Measurements from ENCODE around the gene LBHD2. TPM values are rescaled to one million over a fixed set of nuclear protein-coding genes. Genes with fewer than 3 reads are reported as not detected.

Gene LBHD2
- total and polyA plus RNA-seq, 2 of the 8 experiments (the other 6 are each of a cell fraction or from before 2014, with no cell fraction given) = not detected

DNA sequence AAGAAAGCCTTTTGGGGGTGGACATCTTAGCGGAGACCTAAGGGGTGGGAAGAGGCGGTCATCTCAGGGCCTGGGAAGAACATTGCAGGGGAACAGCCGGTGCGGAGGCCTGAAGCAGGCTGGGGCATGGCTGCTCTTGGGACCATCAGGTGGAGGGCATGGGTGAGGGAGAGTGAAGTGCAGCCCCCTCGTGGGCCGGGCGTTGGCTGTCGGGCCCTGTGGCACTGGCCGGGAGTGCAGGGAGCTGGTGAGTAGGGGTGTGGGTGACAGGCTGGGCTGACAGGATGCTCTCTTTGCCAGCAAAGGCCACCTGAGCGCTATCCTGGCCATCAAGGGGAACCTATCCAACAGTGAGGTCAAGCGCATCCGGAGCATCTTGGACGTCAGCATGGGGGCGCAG, 50.9 kb downstream of the LBHD2 start:
- Histone ChIP-seq H3K4ac (replicated peaks; ENCODE audit: insufficient read length, low read depth, low read length) (no peak overlapping the region), H3K79me2 (ENCODE audit: control insufficient read depth in 1 of 2, insufficient read depth in 2 of 2, low read length in 2 of 2) (no peaks in the 10 kb centered on the region), H2BK15ac (ENCODE audit: low read length) (no peak overlapping the region), H3K14ac (ENCODE audit: insufficient read length) (no peak overlapping the region), H4K8ac (ENCODE audit: extremely low read depth, insufficient read depth, low read length) (no peak overlapping the region), H3K18ac (ENCODE audit: extremely low read depth, low read length) (no peak overlapping the region), H4K5ac (ENCODE audit: insufficient read length, low read depth, low read length) (no peak overlapping the region), H2BK20ac (ENCODE audit: low read length) (no peak overlapping the region), H3K36me3 (ENCODE audit: control insufficient read depth in 2 of 4, insufficient read depth in 4 of 4, low read length in 3 of 4) (peaks cover 3 to 14% (median 7%) of the 10 kb centered on the region in 4 experiments; a peak in 6 of 8 replicates), H3K27ac (ENCODE audit: low read depth, low read length) (no peak overlapping the region), H3K27me3 (replicated peaks in 1 of 4; ENCODE audit: control insufficient read depth in 3 of 4, extremely low read depth in 1 of 4, insufficient read depth in 3 of 4, low read length in 3 of 4) (peaks cover 0 to 20% (median 10%) of the 10 kb centered on the region in 4 experiments; a peak in 5 of 7 replicates), H2BK120ac (replicated peaks; ENCODE audit: low read depth, low read length) (no peak overlapping the region), H2AFZ (ENCODE audit: low read length) (no peak overlapping the region), H3K56ac (replicated peaks; ENCODE audit: insufficient read length, low read depth, low read length) (no peak overlapping the region), H3K23me2 (ENCODE audit: low read depth, low read length) (peaks cover 13% of the 10 kb centered on the region; the same call in 1 of the 2 replicates), H2AK5ac (ENCODE audit: low read depth, low read length) (no peak overlapping the region), H3K9me3 (ENCODE audit: insufficient read depth in 2 of 2, low read depth in 1 of 2, low read length in 1 of 2) (no peaks in the 10 kb centered on the region), H4K91ac (replicated peaks; ENCODE audit: insufficient read length, low read length) (no peak overlapping the region), H3K9ac (replicated peaks in 1 of 4; ENCODE audit: extremely low read depth in 1 of 4, low read depth in 3 of 4, low read length in 3 of 4) (no peak overlapping the region), H3K4me2 (ENCODE audit: insufficient read depth in 1 of 2, low read depth in 2 of 2, low read length in 2 of 2) (no peak overlapping the region), H2BK12ac (ENCODE audit: low read depth, low read length) (no peak overlapping the region), H4K20me1 (replicated peaks in 1 of 2; ENCODE audit: control insufficient read depth in 1 of 2, insufficient read depth in 2 of 2, low read length in 2 of 2) (peaks cover 0 to 6% of the 10 kb centered on the region in 2 experiments), H3K79me1 (ENCODE audit: low read depth, low read length) (no peaks in the 10 kb centered on the region), H3K4me3 (ENCODE audit: extremely low read depth in 1 of 4, insufficient read depth in 2 of 4, low read depth in 3 of 4, low read length in 4 of 4) (no peak overlapping the region), H2BK5ac (ENCODE audit: low read depth, low read length) (no peak overlapping the region; the same call in 1 of the 2 replicates), H3K4me1 (replicated peaks in 1 of 4; ENCODE audit: control insufficient read depth in 3 of 4, insufficient read depth in 4 of 4, low read length in 3 of 4) (peaks cover 0 to 11% (median 6%) of the 10 kb centered on the region in 4 experiments; a peak in 6 of 7 replicates), H3K23ac (ENCODE audit: insufficient read length) (no peak overlapping the region)
- 85% methylated on average over 14 of the region's 14 CpGs; no CpG with 5 or more reads in 1 of the 2 experiments for WGBS, 2 experiments (ENCODE audit: extremely low coverage in 1 of 2, insufficient coverage in 1 of 2, insufficient read length in 1 of 2, insufficient replicate concordance in 2 of 2, low coverage in 1 of 2, low lambda C conversion rate in 2 of 2, missing lambda C conversion rate in 1 of 2)
- FAIRE-seq (no peak), DNase-seq (ENCODE audit: low read depth in 1 of 2, low spot score in 2 of 2) (no peak)
- no peak for TF ChIP-seq KDM4A (IDR thresholded peaks at IDR 0.05; ENCODE audit: low read depth, low read length, severe bottlenecking)
- TF ChIP-seq JUND (IDR thresholded peaks at IDR 0.05; ENCODE audit: low read length) = no peak
- TF ChIP-seq JUN (IDR thresholded peaks at IDR 0.05; ENCODE audit: low read depth, low read length) = no peak
- no peak for TF ChIP-seq CTBP2 (IDR thresholded peaks at IDR 0.05; ENCODE audit: borderline replicate concordance, insufficient read depth, insufficient read length, low read length)
- TF ChIP-seq RAD21 (IDR thresholded peaks at IDR 0.05 in 1 of 2, conservative IDR thresholded peaks at IDR 0.05 in 1 of 2; ENCODE audit: low read depth in 2 of 2, low read length in 2 of 2) = no peak
- no peak for TF ChIP-seq SP1 (IDR thresholded peaks at IDR 0.05; ENCODE audit: low read depth, low read length)
- CTCF ChIA-PET (ENCODE audit: partially characterized antibody) = interaction anchor here (0.7 to 10.5 kb wide), 9 partner anchors 8 to 157 kb away, joined by 3 to 147 read pairs (median 5); partner anchors contain the start of gene TNFAIP2
- POLR2A ChIA-PET (ENCODE audit: partially characterized antibody) = interaction anchor here (1.1 to 4.6 kb wide), 2 partner anchors 7 to 30 kb away, joined by 3 to 26 read pairs; no protein-coding TSS in a partner anchor
